CD4-positive, alpha-beta T cell treated with Interleukin-4 for 4 hours (primary cell): ENCODE results near the gene WDR89.
"Not testable (repeated sequence)": the region's sequence is repeated elsewhere in the genome, so short reads cannot be mapped to it uniquely, and the experiment has no call there.

Experiments used
- DNase-seq: peaks from one replicate; pipeline ENCODE4 v3.0.0-alpha.2; 2020

The WDR89 gene

GRCh38 chr14:63641473-63642228 lies at the start of gene WDR89:
Gene WDR89, minus strand, starts transcription at chr14:63641871. Its CDS starts 41,929 bp downstream, at chr14:63599942.
- DNase-seq: peak; percentile 99

DNA sequence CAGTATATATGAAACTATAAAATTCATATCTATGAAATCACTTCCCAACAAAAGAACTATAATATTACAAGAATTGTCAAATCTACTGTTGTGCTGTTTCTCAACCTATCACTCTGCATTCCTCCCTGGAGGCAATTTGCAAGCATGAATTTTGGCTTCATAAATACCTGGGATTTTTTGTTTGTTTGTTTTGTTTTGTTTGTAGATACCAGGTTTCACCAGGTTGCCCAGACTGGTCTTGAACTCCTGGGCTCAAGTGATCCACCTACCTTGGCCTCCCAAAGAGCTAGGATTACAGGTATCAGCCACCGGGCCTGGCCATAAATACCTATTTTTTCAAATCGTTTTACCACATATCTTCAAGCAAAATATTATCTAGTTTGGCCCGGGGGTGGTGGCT lies 47.5 kb upstream of the WDR89 start:
- DNase-seq: no peak

DNA sequence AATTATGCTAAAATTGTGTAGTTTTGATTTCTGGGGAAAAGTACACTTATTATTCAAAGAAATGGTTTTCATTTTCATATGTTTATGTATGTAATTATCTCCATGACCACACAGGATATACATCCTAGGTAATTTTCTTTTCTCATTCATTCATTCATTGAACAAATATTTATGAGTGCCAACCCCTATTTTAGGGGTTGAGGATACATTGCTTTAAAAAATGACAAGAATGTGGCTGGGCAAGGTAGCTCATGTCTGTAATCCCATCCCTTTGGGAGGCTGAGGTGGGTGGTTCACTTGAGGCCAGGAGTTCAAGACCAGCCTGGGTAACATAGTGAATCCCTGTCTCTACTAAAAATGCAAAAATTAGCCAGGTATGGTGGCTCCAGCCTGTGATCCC lies 45.3 kb upstream of the WDR89 start:
- DNase-seq: no peak

DNA sequence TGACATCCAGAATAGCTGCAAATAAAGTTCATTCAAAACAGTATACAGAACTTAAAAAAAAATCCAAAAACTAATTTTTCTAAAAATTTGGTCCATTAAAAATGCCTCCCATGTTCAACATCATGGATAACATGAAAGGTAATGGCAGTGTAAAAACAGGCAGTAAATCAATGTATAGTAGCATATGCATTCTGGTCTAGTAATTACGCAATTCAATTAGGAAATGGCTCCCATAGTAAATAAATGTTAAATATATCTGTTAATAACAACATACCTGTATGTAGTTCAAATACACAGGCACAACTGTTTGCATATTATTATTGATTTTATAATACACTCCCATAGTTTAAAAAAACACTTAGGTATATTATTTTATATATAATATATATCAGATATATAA lies 43.7 kb upstream of the WDR89 start:
- DNase-seq: no peak

GRCh38 chr14:63682727-63683593 lies 41.3 kb upstream of the WDR89 start:
- DNase-seq: no peak

DNA sequence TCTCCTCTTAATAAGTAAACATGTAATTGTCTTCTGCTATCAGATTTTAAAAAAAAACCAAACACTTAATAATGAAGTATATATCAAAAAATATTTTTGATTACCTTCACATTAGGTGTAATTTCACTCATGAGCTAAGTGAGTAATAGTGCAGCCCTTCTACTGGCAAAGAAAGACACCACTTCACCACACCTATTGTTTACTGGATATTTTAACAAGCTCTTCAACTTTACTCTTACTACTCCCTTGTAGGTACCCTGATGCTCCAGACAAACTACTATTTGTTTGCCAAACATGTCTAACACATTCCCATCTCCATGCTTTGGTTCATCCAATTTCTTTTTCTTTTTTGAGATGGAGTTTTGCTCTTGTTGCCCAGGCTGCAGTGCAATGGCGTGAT lies 36.9 kb upstream of the WDR89 start:
- DNase-seq: no peak

- no peak for DNase-seq
These were observed 36.3 kb upstream of the WDR89 start for GRCh38 chr14:63677891-63678379.

GRCh38 chr14:63676615-63677014 lies 34.9 kb upstream of the WDR89 start:
- no peak for DNase-seq

DNA sequence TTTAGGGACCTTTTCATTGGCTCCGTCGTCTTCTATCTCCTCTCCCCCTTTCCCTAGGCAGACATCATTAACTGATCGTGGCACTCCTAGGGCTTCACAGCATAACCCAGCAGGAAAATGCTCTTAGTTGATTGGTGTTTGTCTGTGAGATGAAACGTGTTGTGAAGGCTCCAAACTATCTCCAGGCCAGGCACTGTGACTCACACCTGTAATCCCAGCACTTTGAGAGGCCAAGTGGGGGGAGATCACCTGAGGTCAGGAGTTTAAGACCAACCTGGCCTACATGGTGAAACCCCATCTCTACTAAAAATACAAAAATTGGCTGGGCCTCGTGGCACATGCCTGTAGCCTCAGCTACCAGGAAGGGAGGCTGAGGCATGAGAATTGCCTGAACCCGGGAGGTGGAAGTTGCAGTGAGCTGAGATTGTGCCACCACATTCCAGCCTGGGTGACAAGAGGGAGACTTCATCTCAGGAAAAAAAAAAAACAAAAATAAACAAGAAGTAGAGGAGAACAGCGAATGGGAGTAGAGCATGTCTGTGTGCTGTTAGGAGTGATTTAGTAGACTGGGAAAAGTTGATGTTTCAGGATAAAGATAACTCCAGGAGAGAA lies 32.3 kb upstream of the WDR89 start:
- DNase-seq: no peak

DNA sequence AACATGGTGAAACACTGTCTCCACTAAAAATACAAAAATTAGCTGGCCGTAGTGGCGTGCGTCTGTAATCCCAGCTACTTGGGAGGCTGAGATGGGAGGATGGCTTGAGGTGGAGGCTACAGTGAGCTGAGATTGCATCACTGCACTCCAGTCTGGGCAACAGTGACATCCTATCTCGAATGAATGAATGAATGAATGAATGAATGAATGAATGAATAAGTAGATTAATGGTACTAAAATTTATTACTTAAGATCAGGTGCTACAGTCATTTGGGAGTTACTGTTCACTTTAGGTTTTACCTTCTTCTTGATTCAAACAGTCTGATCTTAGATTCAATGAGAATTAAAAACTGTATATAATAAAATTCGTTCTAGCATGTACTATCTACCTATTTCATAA lies 31.6 kb upstream of the WDR89 start:
- no peak for DNase-seq

DNA sequence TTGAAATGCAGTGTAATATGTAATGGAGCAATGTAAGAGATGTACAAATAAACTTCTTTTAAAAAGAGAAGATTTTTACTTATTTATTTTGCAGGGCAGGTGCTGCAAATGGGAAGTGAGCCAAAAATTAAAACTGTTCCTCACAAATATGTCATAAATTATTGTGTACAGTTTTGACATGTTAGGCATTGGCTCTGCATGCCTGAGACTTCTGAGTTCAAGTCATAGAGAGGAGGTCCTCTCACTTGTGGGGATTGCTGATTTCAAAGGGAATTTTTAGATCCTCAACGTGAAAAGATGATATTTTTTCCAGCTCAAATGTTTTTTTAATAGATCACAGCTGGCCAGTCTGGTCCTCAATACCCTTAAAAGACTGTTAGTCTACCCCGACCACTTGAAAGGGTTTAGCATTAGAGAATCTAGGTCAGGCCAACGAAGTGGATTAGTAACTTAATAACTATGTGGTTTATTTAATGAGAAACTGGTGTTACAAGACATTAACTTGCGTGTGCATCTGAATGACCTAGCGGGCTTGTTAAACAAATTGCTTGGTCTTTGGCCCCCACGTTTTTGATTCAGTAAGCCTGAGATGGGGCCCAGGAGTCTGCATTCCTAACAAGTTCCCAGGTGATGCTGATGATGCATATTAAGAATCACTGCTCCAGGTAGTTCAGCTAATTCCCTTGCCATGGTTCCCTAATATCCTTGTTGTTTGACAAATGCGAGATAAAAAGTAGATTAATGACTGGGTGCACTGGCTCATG lies 30.9 kb upstream of the WDR89 start:
- no peak for DNase-seq

- no peak for DNase-seq
These were observed 30.3 kb upstream of the WDR89 start for GRCh38 chr14:63671987-63672386.

- DNase-seq: no peak
These were observed 29.0 kb upstream of the WDR89 start for GRCh38 chr14:63670692-63671091.

DNA sequence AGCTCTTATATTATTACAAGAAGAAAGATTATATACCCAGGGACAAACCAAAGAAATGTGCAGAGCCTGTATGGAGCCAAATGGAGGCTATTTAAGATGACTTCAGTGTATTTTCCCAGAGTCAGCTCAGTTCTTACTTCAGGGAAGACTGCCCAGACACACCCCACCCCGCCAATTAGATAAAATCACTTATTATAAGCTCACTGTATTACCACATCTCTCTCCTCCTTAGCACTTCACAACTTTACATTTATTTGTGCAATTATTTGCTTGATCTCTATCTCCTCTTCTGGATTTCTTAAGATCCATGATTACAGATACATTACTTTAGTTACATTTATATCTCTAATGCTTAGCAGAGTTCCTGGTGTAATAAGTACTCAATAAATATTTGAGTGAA lies 24.7 kb upstream of the WDR89 start:
- no peak for DNase-seq

GRCh38 chr14:63663428-63664341 lies 22.0 kb upstream of the WDR89 start:
- DNase-seq: no peak

GRCh38 chr14:63662776-63663175 lies 21.1 kb upstream of the WDR89 start:
- DNase-seq: no peak

DNA sequence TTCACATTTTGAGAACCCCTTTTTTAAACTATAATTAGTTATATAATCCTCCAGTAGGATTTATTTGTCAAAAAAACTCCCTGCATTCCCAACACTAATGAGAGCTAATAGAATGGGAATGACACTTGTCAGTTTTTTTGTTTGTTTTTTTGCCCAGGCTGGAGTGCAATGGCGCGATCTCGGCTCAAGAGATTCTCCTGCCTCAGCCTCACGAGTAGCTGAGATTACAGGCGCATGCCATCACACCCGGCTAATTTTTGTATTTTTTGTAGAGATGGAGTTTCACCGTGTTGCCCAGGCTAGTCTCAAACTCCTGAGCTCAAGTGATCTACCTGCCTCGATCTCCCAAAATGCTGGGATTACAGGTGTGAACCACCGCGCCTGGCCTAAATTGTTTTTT lies 20.2 kb upstream of the WDR89 start:
- not testable (repeated sequence) for DNase-seq

- DNase-seq: no peak
These were observed 18.1 kb upstream of the WDR89 start for GRCh38 chr14:63659726-63660125.

DNA sequence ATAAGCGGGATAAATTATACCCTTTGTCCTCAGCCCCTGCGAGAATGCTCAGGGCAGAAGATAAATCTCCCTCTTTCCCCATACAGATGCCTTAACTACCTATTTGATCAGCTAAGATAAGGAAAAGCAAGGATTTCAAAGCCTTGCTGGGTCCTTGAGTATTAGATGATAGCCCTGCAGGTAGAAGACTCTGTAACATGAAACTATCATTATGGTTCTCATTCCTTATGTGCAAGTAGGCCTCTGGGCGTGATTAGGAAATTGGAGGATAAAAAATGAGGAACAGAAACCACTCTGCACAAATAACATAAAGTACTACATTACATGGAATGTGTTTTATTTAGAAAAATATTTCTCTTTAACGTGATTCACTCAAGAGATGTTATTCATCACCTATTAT lies 14.5 kb upstream of the WDR89 start:
- no peak for DNase-seq

DNA sequence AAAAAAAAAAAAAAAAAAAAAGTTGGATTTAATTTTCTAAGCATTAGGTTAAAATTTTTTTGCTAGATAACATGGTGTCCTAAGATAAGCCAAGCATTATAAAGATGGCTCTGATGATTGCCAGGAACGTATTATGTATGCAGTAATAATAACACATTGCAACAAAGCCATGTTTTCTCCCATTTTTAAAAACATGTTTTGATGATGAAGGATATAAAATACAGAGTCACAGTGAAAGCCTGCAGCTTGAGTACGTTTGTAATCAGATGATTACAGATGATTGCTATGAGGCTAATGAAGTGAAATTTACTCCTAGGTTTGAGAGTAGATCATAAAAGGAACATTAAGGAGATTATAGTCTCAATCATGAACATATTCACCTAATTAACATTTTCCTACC lies 13.3 kb upstream of the WDR89 start:
- no peak for DNase-seq

DNA sequence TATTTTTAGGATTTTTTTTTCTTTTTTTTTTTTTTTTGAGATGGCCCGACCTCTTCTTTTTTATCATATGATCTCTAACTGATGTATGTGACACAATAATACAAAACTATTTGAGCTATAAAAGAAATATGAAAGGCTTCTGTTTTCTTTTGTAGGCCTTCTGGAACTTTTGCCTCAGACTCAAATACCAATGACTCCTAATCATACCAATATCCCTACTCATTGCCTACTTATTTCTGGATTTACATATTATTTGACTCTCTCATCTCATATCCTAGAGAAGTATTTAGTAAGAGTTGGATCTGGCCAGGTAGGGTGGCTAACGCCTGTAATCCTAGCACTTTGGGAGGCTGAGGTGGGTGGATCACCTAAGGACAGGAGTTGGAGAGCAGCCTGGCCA lies 12.7 kb upstream of the WDR89 start:
- no peak for DNase-seq

DNA sequence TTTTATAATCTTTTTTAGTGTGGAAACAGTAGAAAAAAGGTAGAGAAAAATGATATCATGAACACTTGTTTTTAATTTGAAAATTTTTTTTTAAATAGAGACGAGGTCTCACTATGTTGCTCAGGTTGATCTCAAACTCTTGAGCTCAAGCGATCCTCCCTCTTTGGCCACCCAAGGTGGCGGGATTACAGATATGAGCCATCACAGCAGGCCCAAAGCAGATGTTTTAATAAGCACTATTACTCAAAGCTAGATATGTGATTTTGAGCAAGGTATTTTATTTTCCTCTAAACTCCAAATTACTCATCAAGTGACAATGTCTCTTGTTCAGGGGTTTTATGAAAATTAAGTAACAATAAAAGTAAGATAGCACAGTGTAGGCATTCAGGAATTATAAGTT lies 10.7 kb upstream of the WDR89 start:
- no peak for DNase-seq
